Measurements from ENCODE around the gene CDH24. TPM values are rescaled to one million over a fixed set of nuclear protein-coding genes. Genes with fewer than 3 reads are reported as not detected.

CDH24 gene, protein sequence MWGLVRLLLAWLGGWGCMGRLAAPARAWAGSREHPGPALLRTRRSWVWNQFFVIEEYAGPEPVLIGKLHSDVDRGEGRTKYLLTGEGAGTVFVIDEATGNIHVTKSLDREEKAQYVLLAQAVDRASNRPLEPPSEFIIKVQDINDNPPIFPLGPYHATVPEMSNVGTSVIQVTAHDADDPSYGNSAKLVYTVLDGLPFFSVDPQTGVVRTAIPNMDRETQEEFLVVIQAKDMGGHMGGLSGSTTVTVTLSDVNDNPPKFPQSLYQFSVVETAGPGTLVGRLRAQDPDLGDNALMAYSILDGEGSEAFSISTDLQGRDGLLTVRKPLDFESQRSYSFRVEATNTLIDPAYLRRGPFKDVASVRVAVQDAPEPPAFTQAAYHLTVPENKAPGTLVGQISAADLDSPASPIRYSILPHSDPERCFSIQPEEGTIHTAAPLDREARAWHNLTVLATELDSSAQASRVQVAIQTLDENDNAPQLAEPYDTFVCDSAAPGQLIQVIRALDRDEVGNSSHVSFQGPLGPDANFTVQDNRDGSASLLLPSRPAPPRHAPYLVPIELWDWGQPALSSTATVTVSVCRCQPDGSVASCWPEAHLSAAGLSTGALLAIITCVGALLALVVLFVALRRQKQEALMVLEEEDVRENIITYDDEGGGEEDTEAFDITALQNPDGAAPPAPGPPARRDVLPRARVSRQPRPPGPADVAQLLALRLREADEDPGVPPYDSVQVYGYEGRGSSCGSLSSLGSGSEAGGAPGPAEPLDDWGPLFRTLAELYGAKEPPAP
- under 1 TPM; 0.48 TPM for total RNA-seq

- Mint-ChIP-seq H3K9me3 (no peaks in the 10 kb centered on the region), H3K4me3 (peak within 1 kb of the TSS; percentile 74), H3K27me3 (peaks cover 8% of the 10 kb centered on the region), H3K27ac (peak within 1 kb of the TSS; percentile 32), H3K4me1 (peaks cover 14% of the 10 kb centered on the region), H3K36me3 (ENCODE audit: low read depth) (peaks cover 50% of the 10 kb centered on the region)
- peak; percentile 63 for ATAC-seq (replicated peaks)
Observed at GRCh38 chr14:23056956-23057756, at the start of gene CDH24. Gene CDH24 (minus strand): TSS chr14:23057520. CDS start chr14:23055733, 1,787 bp downstream.

DNA sequence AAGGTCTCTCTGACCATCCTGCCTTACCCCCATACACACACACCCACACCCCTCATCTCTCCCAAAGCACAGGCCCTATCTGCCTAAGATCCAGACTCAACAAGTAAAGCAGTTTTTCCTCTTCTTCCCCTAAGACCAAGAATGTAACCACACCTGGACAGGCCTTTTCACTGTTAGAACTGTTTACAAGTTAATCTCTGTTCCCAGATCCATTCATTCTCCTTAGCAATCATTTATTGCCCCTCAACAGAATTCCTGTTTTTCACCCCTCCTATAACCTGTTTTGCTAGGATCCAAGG, 49.4 kb upstream of the CDH24 start:
- peak overlapping the region; percentile 0 for H3K27ac Mint-ChIP-seq
- no peak overlapping the region for H3K4me3 Mint-ChIP-seq
- H3K27me3 Mint-ChIP-seq = no peaks in the 10 kb centered on the region
- H3K4me1 Mint-ChIP-seq = no peaks in the 10 kb centered on the region
- ATAC-seq (replicated peaks) = no peak
- no peaks in the 10 kb centered on the region for H3K9me3 Mint-ChIP-seq
- H3K36me3 Mint-ChIP-seq (ENCODE audit: low read depth) = no peaks in the 10 kb centered on the region

- H3K9me3 Mint-ChIP-seq = no peaks in the 10 kb centered on the region
- H3K4me1 Mint-ChIP-seq = no peaks in the 10 kb centered on the region
- no peak for ATAC-seq (replicated peaks)
- no peak overlapping the region for H3K27ac Mint-ChIP-seq
- H3K27me3 Mint-ChIP-seq = no peaks in the 10 kb centered on the region
- no peak overlapping the region for H3K4me3 Mint-ChIP-seq
- no peaks in the 10 kb centered on the region for H3K36me3 Mint-ChIP-seq (ENCODE audit: low read depth)
Observed at GRCh38 chr14:23105348-23105824, 48.1 kb upstream of the CDH24 start.

DNA sequence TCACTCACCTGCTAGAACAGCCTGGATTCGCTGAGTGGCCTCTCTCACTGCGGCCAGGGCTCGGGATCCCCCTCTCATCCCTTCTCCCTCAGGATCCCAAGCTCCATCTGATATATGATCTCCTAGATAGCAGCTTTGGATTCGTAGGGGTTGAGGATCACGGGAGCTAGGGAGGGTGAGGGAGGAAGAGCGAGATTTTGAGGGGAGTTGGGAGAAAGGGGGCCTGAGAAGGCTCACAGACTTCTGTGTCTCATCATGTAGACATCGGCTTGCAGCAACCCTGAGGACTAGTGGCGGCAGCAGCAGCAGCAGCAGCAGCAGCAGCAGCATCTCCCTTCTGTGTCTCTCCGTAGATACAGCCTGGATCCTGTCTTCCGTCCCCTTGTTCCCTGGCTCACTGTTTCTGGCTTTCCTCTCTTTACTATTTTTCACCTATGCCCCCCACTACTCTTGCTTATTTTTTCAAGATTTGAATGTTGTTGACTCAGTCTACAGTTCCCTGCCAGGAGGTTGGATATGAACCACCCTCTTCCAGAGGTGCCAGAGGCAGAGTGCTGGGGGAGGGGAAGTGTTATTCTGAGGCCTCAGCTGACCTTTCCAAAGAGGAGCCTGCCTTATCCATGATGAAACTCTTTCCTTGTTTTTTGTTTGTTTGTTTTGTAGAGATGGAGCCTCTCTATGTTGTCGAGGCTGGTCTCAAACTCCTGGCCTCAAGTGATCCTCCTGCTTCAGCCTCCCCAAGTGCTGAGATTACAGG, 47.4 kb upstream of the CDH24 start, which contains the start of gene CIROP:
CIROP (minus strand) TSS at position 399 of the 757 bp plus-strand sequence; CDS start at position 330, 69 bp downstream.
- no peak within 1 kb of the TSS for H3K4me3 Mint-ChIP-seq
- ATAC-seq (replicated peaks) = no peak
- no peaks in the 10 kb centered on the region for H3K9me3 Mint-ChIP-seq
- no peaks in the 10 kb centered on the region for H3K4me1 Mint-ChIP-seq
- no peak within 1 kb of the TSS for H3K27ac Mint-ChIP-seq
- H3K36me3 Mint-ChIP-seq (ENCODE audit: low read depth) = no peaks in the 10 kb centered on the region
- no peaks in the 10 kb centered on the region for H3K27me3 Mint-ChIP-seq

DNA sequence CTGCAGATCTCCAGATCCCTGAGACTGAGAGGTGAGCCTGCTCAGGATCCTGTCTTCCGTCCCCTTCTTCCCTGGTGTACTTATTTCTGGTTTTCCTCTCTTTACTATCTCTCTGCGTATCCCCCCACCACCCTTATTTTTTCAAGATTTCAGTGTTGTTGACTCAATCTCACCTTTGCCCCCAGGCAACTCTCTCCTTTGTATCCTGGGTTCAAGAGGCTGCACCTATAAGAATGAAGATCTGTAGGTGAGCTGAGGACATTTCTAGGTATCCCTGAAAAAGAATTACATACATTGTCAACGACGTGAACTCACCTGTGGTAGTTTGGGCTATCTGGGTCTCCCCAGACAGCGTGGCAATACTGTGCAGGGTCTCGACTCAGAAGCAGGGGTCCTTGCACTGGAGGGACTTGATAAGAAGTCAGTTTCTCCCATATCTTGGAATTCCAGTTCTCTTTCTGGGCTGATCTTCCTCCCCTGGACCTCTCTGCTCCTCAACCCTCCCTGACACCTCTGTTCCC, 46.8 kb upstream of the CDH24 start:
- H3K4me1 Mint-ChIP-seq = no peaks in the 10 kb centered on the region
- H3K27ac Mint-ChIP-seq = no peak overlapping the region
- peaks cover 4% of the 10 kb centered on the region for H3K36me3 Mint-ChIP-seq (ENCODE audit: low read depth)
- ATAC-seq (replicated peaks) = no peak
- no peaks in the 10 kb centered on the region for H3K9me3 Mint-ChIP-seq
- H3K27me3 Mint-ChIP-seq = no peaks in the 10 kb centered on the region
- no peak overlapping the region for H3K4me3 Mint-ChIP-seq

DNA sequence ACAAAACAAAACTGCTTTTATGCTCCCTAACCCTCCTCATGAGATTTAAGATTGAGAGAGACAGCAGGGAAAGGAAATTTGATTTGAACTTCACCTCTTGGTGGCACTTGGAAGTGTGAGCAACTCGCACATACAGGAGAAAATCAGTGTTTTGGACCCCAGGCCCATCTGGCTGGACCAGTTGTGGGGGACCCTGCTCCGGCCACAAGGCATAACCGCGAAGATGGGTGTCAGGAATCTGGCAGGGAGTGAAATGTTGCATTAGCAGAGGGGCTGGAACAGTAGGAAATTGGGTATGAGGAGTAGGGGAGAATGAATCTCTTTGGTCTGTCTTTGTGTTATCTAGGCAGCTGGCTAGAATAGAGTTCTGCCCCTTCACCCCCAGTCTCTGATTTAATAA, 46.3 kb upstream of the CDH24 start:
- Mint-ChIP-seq H3K36me3 (ENCODE audit: low read depth) (peaks cover 9% of the 10 kb centered on the region), H3K4me1 (no peaks in the 10 kb centered on the region), H3K9me3 (no peaks in the 10 kb centered on the region), H3K4me3 (no peak overlapping the region), H3K27ac (no peak overlapping the region), H3K27me3 (no peaks in the 10 kb centered on the region)
- ATAC-seq (replicated peaks) = no peak

DNA sequence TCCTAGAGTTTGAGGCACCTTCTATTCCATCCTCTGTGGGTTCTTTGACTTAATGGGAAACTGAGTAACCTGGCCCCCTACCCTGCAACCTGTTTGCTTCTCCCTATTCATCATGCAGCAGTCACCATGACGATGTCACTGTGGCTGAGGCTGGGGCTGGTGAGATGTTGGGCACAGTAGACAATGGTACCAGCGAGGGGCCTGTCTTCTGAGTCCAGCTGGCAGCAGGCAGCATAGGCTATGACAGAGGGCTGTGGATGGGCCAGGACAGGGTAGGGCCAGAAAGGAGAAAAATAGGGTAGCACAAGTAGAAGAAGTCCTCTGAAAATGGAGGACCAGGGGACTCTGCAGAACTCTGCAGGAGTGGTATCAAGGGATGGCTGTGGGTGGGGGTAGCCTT, 45.5 kb upstream of the CDH24 start:
- ATAC-seq (replicated peaks) = no peak
- peaks cover 17% of the 10 kb centered on the region for H3K36me3 Mint-ChIP-seq (ENCODE audit: low read depth)
- no peak overlapping the region for H3K4me3 Mint-ChIP-seq
- no peak overlapping the region for H3K27ac Mint-ChIP-seq
- peaks cover under 1% of the 10 kb centered on the region for H3K4me1 Mint-ChIP-seq
- no peaks in the 10 kb centered on the region for H3K27me3 Mint-ChIP-seq
- no peaks in the 10 kb centered on the region for H3K9me3 Mint-ChIP-seq

GRCh38 chr14:23101986-23102625, 44.8 kb upstream of the CDH24 start:
- no peaks in the 10 kb centered on the region for H3K9me3 Mint-ChIP-seq
- peaks cover 8% of the 10 kb centered on the region for H3K4me1 Mint-ChIP-seq
- H3K27me3 Mint-ChIP-seq = no peaks in the 10 kb centered on the region
- H3K27ac Mint-ChIP-seq = no peak overlapping the region
- peaks cover 24% of the 10 kb centered on the region for H3K36me3 Mint-ChIP-seq (ENCODE audit: low read depth)
- no peak for ATAC-seq (replicated peaks)
- no peak overlapping the region for H3K4me3 Mint-ChIP-seq

GRCh38 chr14:23101213-23101970, 44.1 kb upstream of the CDH24 start:
- peaks cover 31% of the 10 kb centered on the region for H3K36me3 Mint-ChIP-seq (ENCODE audit: low read depth)
- no peak overlapping the region for H3K27ac Mint-ChIP-seq
- H3K27me3 Mint-ChIP-seq = no peaks in the 10 kb centered on the region
- no peak for ATAC-seq (replicated peaks)
- no peak overlapping the region for H3K4me3 Mint-ChIP-seq
- peaks cover 10% of the 10 kb centered on the region for H3K4me1 Mint-ChIP-seq
- no peaks in the 10 kb centered on the region for H3K9me3 Mint-ChIP-seq

DNA sequence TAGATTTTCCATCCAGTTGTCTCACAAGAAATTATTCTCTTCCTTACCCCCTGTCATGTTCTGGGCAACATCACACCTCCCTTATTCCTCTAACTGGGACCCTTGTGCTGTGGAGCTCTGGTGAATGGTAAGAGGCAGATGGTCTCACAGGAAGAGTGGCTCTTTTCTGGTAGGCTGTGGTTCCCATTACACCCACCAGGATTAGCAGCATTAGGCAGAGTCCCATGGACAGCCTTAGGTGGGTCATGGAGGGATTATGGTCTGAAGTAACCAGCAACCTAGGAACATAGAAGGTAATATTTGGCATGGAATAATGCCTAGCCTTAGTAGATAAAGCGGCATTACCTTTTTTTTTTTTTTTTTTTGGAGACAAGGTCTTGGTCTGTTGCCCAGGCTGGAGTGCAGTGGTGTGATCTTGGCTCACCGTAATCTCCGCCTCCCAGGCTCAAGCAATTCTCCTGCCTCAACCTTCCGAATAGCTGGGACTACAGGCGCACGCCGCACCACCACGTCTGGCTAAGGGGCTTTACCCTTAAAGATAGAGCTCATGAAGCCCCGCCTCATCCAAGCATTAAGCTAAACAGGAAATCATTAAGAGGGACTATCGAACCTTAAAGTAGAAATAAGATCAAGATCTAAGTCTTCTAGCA, 42.0 kb upstream of the CDH24 start:
- Mint-ChIP-seq H3K27ac (peak overlapping the region; percentile 54), H3K4me1 (peaks cover 10% of the 10 kb centered on the region), H3K4me3 (no peak overlapping the region), H3K36me3 (ENCODE audit: low read depth) (peaks cover 32% of the 10 kb centered on the region), H3K9me3 (no peaks in the 10 kb centered on the region), H3K27me3 (no peaks in the 10 kb centered on the region)
- ATAC-seq (replicated peaks) = no peak

- Mint-ChIP-seq H3K9me3 (no peaks in the 10 kb centered on the region), H3K27me3 (no peaks in the 10 kb centered on the region), H3K27ac (no peak overlapping the region), H3K4me3 (no peak overlapping the region), H3K36me3 (ENCODE audit: low read depth) (peaks cover 41% of the 10 kb centered on the region), H3K4me1 (peaks cover 14% of the 10 kb centered on the region)
- ATAC-seq (replicated peaks) = no peak
Observed at GRCh38 chr14:23097786-23098185, 40.5 kb upstream of the CDH24 start.
